ENCODE measurements around the gene ROBO1.

DNA sequence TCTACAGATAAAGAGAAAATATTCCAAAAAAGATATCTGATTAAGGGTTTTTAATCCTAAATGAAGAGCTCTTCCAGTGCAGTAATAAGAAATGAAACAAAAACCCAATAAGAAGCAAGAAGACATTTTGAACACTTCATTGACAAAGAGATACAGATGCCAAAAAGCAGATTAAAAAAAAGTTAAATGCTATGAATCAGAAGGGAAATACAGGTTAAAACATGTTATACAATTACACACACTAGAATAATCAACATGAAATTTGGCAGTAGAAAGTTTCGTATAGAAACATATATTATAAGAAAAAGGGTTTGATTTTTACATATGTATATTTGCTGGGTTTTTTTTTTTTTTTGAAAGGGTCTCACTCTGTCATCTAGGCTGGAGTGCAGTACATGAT lies 135.0 kb downstream of the ROBO1 start:
- no peak for TF ChIP-seq POLR2A (IDR thresholded peaks at IDR 0.05)
- TF ChIP-seq, protein P1, sequence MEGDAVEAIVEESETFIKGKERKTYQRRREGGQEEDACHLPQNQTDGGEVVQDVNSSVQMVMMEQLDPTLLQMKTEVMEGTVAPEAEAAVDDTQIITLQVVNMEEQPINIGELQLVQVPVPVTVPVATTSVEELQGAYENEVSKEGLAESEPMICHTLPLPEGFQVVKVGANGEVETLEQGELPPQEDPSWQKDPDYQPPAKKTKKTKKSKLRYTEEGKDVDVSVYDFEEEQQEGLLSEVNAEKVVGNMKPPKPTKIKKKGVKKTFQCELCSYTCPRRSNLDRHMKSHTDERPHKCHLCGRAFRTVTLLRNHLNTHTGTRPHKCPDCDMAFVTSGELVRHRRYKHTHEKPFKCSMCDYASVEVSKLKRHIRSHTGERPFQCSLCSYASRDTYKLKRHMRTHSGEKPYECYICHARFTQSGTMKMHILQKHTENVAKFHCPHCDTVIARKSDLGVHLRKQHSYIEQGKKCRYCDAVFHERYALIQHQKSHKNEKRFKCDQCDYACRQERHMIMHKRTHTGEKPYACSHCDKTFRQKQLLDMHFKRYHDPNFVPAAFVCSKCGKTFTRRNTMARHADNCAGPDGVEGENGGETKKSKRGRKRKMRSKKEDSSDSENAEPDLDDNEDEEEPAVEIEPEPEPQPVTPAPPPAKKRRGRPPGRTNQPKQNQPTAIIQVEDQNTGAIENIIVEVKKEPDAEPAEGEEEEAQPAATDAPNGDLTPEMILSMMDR (IDR thresholded peaks at IDR 0.05), result no peak
